AG04450 (cell line): ENCODE results near the gene RNF112. TPM values are rescaled to one million over a fixed set of nuclear protein-coding genes. Genes with fewer than 3 reads are reported as not detected.

Experiments used
- CTCF ChIA-PET: fragments of 300-600, 350-600 bp; formaldehyde crosslinking; extraction: SDS; loops from one replicate; lab custom pipeline; 2022; ENCODE audit warnings: antibody characterized with exemption, inconsistent platforms; lab: Charles Lee
- POLR2A ChIA-PET: fragments of 350-600 bp; formaldehyde crosslinking; extraction: SDS; loops from one replicate; lab custom pipeline; 2021; ENCODE audit warnings: antibody characterized with exemption, inconsistent platforms; lab: Yijun Ruan, JAX
- DNase-seq: peaks from one replicate; pipeline ENCODE4 v3.0.0-alpha.2; 2011; ENCODE audit warnings: low read depth, low spot score
- H3K27ac ChIP-seq: one replicate; pipeline ENCODE4 v1.5.1; 2012; ENCODE audit warnings: low read depth, low read length, control low read depth
- H3K27me3 ChIP-seq: one replicate; pipeline ENCODE4 v1.6.0; 2012; ENCODE audit warnings: low read length; ENCODE audit not compliant: control insufficient read depth, insufficient read depth
- H3K4me3 ChIP-seq: 2 replicates; pipeline ENCODE4 v1.5.1; 2011; ENCODE audit warnings: mild to moderate bottlenecking, low read depth, low read length, control low read depth
- H3K9me3 ChIP-seq: 2 replicates; pipeline ENCODE4 v1.5.1; 2012; ENCODE audit warnings: low read length; ENCODE audit not compliant: control insufficient read depth, insufficient read depth
- polyA plus RNA-seq: library from polyadenylated mRNA; depleted of rRNA; stranded (reverse); fragments of >200 nt; gene quantifications from 2 replicates; pipeline ENCODE4 v1.2.3, GENCODE V29; 2011
- TF ChIP-seq, protein P1 (sequence below): IDR thresholded peaks from 2 replicates; pipeline ENCODE4 v1.5.1; 2011; ENCODE audit warnings: low read depth, low read length, control low read depth, inconsistent platforms

The RNF112 gene
- polyA plus RNA-seq, 1 experiment: 3.3 TPM

DNA sequence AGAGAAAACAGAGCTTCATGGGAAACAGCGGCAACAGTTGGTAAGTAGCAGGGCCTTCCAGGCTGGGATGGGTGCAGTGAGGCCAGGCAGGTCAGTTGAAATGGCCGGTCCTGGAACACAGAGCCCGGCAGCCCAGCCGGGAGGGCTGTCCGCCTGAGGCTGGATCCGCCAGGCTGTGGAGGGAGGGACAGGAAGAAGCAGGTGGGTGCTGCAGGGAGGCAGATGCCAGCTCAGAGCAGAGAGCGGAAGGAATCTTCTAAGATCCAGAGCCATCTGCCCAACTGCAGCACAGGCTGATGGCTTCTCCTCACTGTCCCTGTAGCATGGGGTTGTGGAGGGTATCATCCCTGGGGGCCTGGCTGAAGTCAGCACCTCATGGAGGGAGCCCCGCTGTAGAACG is 599 bp downstream of the RNF112 start:
- DNase-seq: no peak
- Histone ChIP-seq H3K9me3 (no peaks in the 10 kb centered on the region; the same call in 1 of the 2 replicates), H3K27ac (no peak overlapping the region), H3K27me3 (no peaks in the 10 kb centered on the region), H3K4me3 (peak overlapping the region; percentile 21; the same call in 1 of the 2 replicates)
- ChIA-PET POLR2A (interaction anchor here (0.6 to 1.3 kb wide), 3 partner anchors 25 to 34 kb away, joined by 3 to 8 read pairs (median 6); partner anchors contain the start of gene MAPK7), CTCF (interaction anchor here (0.6 to 1.4 kb wide), 2 partner anchors 15 to 36 kb away, joined by 5 to 7 read pairs; no protein-coding TSS in a partner anchor)
- TF ChIP-seq, protein P1, sequence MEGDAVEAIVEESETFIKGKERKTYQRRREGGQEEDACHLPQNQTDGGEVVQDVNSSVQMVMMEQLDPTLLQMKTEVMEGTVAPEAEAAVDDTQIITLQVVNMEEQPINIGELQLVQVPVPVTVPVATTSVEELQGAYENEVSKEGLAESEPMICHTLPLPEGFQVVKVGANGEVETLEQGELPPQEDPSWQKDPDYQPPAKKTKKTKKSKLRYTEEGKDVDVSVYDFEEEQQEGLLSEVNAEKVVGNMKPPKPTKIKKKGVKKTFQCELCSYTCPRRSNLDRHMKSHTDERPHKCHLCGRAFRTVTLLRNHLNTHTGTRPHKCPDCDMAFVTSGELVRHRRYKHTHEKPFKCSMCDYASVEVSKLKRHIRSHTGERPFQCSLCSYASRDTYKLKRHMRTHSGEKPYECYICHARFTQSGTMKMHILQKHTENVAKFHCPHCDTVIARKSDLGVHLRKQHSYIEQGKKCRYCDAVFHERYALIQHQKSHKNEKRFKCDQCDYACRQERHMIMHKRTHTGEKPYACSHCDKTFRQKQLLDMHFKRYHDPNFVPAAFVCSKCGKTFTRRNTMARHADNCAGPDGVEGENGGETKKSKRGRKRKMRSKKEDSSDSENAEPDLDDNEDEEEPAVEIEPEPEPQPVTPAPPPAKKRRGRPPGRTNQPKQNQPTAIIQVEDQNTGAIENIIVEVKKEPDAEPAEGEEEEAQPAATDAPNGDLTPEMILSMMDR: no peak

- TF ChIP-seq, protein P1: no peak
Observed at GRCh38 chr17:19412510-19412909, 1.5 kb downstream of the RNF112 start.

GRCh38 chr17:19412984-19413383 is 2.0 kb downstream of the RNF112 start:
- no peak overlapping the region for H3K27ac ChIP-seq
- ChIA-PET CTCF (interaction anchor here (1.3 kb wide), 1 partner anchor 50 kb away, joined by 3 read pairs; no protein-coding TSS in a partner anchor), POLR2A (no interaction called here)
- no peaks in the 10 kb centered on the region; the same call in 1 of the 2 replicates for H3K9me3 ChIP-seq
- DNase-seq: no peak
- H3K4me3 ChIP-seq: no peak overlapping the region
- no peaks in the 10 kb centered on the region for H3K27me3 ChIP-seq
- TF ChIP-seq, protein P1: no peak

More at GRCh38 chr17:19412510-19412909, 1.5 kb downstream of the RNF112 start:
- Histone ChIP-seq H3K4me3 (no peak overlapping the region), H3K27me3 (no peaks in the 10 kb centered on the region), H3K9me3 (no peaks in the 10 kb centered on the region; the same call in 1 of the 2 replicates), H3K27ac (no peak overlapping the region)
- CTCF ChIA-PET: interaction anchor here (1.3 kb wide), 1 partner anchor 49 kb away, joined by 3 read pairs; no protein-coding TSS in a partner anchor
- no peak for DNase-seq
- POLR2A ChIA-PET: no interaction called here

GRCh38 chr17:19413761-19414160 is 2.7 kb downstream of the RNF112 start:
- no peak for DNase-seq
- Histone ChIP-seq H3K27me3 (no peaks in the 10 kb centered on the region), H3K9me3 (no peaks in the 10 kb centered on the region; the same call in 1 of the 2 replicates), H3K4me3 (no peak overlapping the region), H3K27ac (no peak overlapping the region)
- TF ChIP-seq, protein P1: no peak
- CTCF ChIA-PET: no interaction called here
- POLR2A ChIA-PET: interaction anchor here (0.6 kb wide), 1 partner anchor 9 kb away, joined by 3 read pairs; no protein-coding TSS in a partner anchor
